A673 (cell line): ENCODE data around the gene PLEKHA8. TPM values are rescaled to one million over a fixed set of nuclear protein-coding genes. Genes with fewer than 3 reads are reported as not detected.
A peak's percentile ranks its signal among the peaks of the same experiment; 100 is the strongest.

Experiments
- BruUV-seq: library from RNA; stranded (reverse); fragments of 400-500 nt; replicated peaks from 2 replicates; lab custom pipeline; 2021; lab: Mats Ljungman, UMichigan
- CTCF ChIA-PET: fragments of 300-600 bp; sonication (Branson Sonifier 250); formaldehyde crosslinking; loops from one replicate; lab custom pipeline; 2022; ENCODE audit warnings: antibody characterized with exemption; lab: Charles Lee
- POLR2A ChIA-PET: fragments of 300-600 bp; sonication (Branson Sonifier 250); formaldehyde crosslinking; loops from one replicate; lab custom pipeline; 2022; ENCODE audit warnings: antibody characterized with exemption; ENCODE audit not compliant: low non-redundant PET; lab: Charles Lee
- DNase-seq: peaks from one replicate; pipeline ENCODE4 v3.0.0-alpha.2; 2015; ENCODE audit warnings: low spot score
- H3K27ac ChIP-seq: fragments of 200-600 bp; sonication (generic); 2 replicates; pipeline ENCODE4 v1.5.1; 2016; ENCODE audit warnings: mixed run types, low read depth, mild to moderate bottlenecking, mixed read lengths, antibody characterized with exemption, low read length; ENCODE audit not compliant: poor library complexity, severe bottlenecking
- H3K27me3 ChIP-seq: fragments of 200-600 bp; sonication (generic); replicated peaks from 2 replicates; pipeline ENCODE4 v1.6.1; 2017; ENCODE audit warnings: mixed run types, low read depth, mild to moderate bottlenecking, mixed read lengths, antibody characterized with exemption, low read length; ENCODE audit not compliant: insufficient read depth, poor library complexity
- H3K36me3 ChIP-seq: fragments of 200-600 bp; sonication (generic); 2 replicates; pipeline ENCODE4 v1.6.1; 2016; ENCODE audit warnings: mixed run types, mild to moderate bottlenecking, mixed read lengths, antibody characterized with exemption, low read length; ENCODE audit not compliant: insufficient read depth, poor library complexity, severe bottlenecking
- H3K4me1 ChIP-seq: fragments of 200-600 bp; sonication (generic); 2 replicates; pipeline ENCODE4 v1.6.1; 2017; ENCODE audit warnings: mixed run types, mild to moderate bottlenecking, mixed read lengths, antibody characterized with exemption, low read length; ENCODE audit not compliant: insufficient read depth, poor library complexity, severe bottlenecking
- H3K4me3 ChIP-seq: fragments of 200-600 bp; sonication (generic); 2 replicates; pipeline ENCODE4 v1.5.1; 2016; ENCODE audit warnings: low read depth, mixed run types, mild to moderate bottlenecking, mixed read lengths, low read length; ENCODE audit not compliant: poor library complexity, severe bottlenecking
- H3K9me3 ChIP-seq: fragments of 200-600 bp; sonication (generic); 2 replicates; pipeline ENCODE4 v1.6.1; 2016; ENCODE audit warnings: mixed run types, low read depth, mild to moderate bottlenecking, mixed read lengths, antibody characterized with exemption, low read length; ENCODE audit not compliant: poor library complexity, severe bottlenecking
- EZH2 ChIP-seq: fragments of 200-600 bp; sonication (generic); IDR thresholded peaks from 2 replicates; pipeline ENCODE4 v1.6.1; 2017; ENCODE audit warnings: borderline replicate concordance, low read depth, mild to moderate bottlenecking, mixed read lengths, antibody characterized with exemption, low read length; ENCODE audit not compliant: poor library complexity, severe bottlenecking
- intact Hi-C: fragments of 100-400 bp; cut with micrococcal nuclease; formaldehyde crosslinking; loops from one replicate; pipeline ENCODE4 v1.10.0; 2022; ENCODE audit not compliant: unreplicated experiment
- total RNA-seq: library from RNA; stranded (reverse); gene quantifications from 2 replicates; pipeline ENCODE4 v1.2.3, GENCODE V29; 2021
- TF ChIP-seq, protein P1 (sequence below): fragments of 300-800, 200-600 bp; sonication (generic); conservative IDR thresholded peaks from 2 replicates; pipeline ENCODE4 v1.5.1; 2017; ENCODE audit warnings: low read depth, mild to moderate bottlenecking, antibody characterized with exemption, low read length, moderate library complexity, mixed read lengths

The PLEKHA8 gene
- total RNA-seq, 1 experiment from 2014 or later, result 22.2 TPM

DNA sequence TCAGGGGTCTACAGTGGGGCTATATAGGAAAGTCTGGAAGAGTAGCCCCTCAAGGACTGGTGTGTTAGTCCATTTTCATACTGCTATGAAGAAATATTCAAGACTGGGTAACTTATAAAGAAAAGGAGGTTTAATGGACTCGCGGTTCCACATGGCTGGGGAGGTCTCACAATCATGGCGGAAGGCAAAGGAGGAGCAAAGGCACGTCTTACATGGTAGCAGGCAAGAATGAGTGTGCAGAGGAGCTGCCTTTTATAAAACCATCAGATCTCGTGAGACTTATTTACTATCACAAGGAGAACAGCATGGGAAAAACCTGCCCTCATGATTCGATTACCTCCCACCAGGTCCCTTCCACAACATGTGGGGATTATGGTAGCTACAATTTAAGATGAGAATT is 4.7 kb upstream of the PLEKHA8 start:
- BruUV-seq, result no TSS peak
- intact Hi-C loops, result no loop called here
- no peak for DNase-seq
- Histone ChIP-seq H3K36me3 (peaks cover under 1% of the 10 kb centered on the region), H3K27ac (no peak overlapping the region), H3K27me3 (no peaks in the 10 kb centered on the region), H3K4me1 (peaks cover 13% of the 10 kb centered on the region), H3K9me3 (no peaks in the 10 kb centered on the region), H3K4me3 (no peak overlapping the region)
- CTCF ChIA-PET, result no interaction called here
- POLR2A ChIA-PET, result no interaction called here
- no peak for TF ChIP-seq EZH2
- TF ChIP-seq, protein P1, sequence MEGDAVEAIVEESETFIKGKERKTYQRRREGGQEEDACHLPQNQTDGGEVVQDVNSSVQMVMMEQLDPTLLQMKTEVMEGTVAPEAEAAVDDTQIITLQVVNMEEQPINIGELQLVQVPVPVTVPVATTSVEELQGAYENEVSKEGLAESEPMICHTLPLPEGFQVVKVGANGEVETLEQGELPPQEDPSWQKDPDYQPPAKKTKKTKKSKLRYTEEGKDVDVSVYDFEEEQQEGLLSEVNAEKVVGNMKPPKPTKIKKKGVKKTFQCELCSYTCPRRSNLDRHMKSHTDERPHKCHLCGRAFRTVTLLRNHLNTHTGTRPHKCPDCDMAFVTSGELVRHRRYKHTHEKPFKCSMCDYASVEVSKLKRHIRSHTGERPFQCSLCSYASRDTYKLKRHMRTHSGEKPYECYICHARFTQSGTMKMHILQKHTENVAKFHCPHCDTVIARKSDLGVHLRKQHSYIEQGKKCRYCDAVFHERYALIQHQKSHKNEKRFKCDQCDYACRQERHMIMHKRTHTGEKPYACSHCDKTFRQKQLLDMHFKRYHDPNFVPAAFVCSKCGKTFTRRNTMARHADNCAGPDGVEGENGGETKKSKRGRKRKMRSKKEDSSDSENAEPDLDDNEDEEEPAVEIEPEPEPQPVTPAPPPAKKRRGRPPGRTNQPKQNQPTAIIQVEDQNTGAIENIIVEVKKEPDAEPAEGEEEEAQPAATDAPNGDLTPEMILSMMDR, result no peak

- peak within 1 kb of the TSS; percentile 92 for H3K4me3 ChIP-seq
- no peaks in the 10 kb centered on the region for H3K27me3 ChIP-seq
- H3K27ac ChIP-seq, result peak within 1 kb of the TSS; percentile 81
- ChIA-PET CTCF (no interaction called here), POLR2A (interaction anchor here (0.6 kb wide), 1 partner anchor 14 kb away, joined by 3 read pairs; no protein-coding TSS in a partner anchor)
- H3K4me1 ChIP-seq, result peaks cover 22% of the 10 kb centered on the region
- no peaks in the 10 kb centered on the region for H3K36me3 ChIP-seq
- intact Hi-C loops, result loop anchor here (2.0 kb wide), 1 partner anchor 38 kb away; the partner anchor contains the start of gene SCRN1
- DNase-seq, result peak; percentile 100
- TF ChIP-seq EZH2, result no peak
- TF ChIP-seq, protein P1, result no peak
- BruUV-seq, result TSS peak; percentile 81
- no peaks in the 10 kb centered on the region for H3K9me3 ChIP-seq
Observed at GRCh38 chr7:30026229-30027064, 1.8 kb upstream of the PLEKHA8 start, which contains the start of gene FKBP14. Gene FKBP14, minus strand, starts transcription at chr7:30026702. Its CDS starts 194 bp downstream, at chr7:30026508.

- peak overlapping the region; percentile 92 for H3K4me3 ChIP-seq
- H3K4me1 ChIP-seq, result peaks cover 22% of the 10 kb centered on the region
- POLR2A ChIA-PET, result interaction anchor here (0.5 kb wide), 1 partner anchor 35 kb away, joined by 5 read pairs; no protein-coding TSS in a partner anchor
- TF ChIP-seq, protein P1, result no peak
- no peak for TF ChIP-seq EZH2
- CTCF ChIA-PET, result no interaction called here
- intact Hi-C loops, result loop anchor here (2.0 kb wide), 1 partner anchor 38 kb away; the partner anchor contains the start of gene SCRN1
- peak overlapping the region; percentile 81 for H3K27ac ChIP-seq
- no peaks in the 10 kb centered on the region for H3K9me3 ChIP-seq
- no peaks in the 10 kb centered on the region for H3K27me3 ChIP-seq
- BruUV-seq, result no TSS peak
- DNase-seq, result no peak
- H3K36me3 ChIP-seq, result no peaks in the 10 kb centered on the region
Observed at GRCh38 chr7:30027065-30027456, 1.2 kb upstream of the PLEKHA8 start.
